ENCODE data around the gene MESP2. TPM values are rescaled to one million over a fixed set of nuclear protein-coding genes. Genes with fewer than 3 reads are reported as not detected.

MESP2 gene
- total and polyA plus RNA-seq, 2 experiments from 2014 or later, result not detected

- WGBS, 2 experiments (ENCODE audit: low coverage in 1 of 2, low lambda C conversion rate in 2 of 2, missing lambda C conversion rate in 2 of 2), result 78 to 86% methylated on average over 8 of the region's 8 CpGs
- H2AFZ ChIP-seq, result no peak overlapping the region
- H3K9me3 ChIP-seq (ENCODE audit: low read depth), result no peaks in the 10 kb centered on the region
- no peaks in the 10 kb centered on the region for H3K27me3 ChIP-seq (replicated peaks; ENCODE audit: insufficient read depth)
- in situ Hi-C loops (cut with MboI), result loop anchor here (25.0 kb wide), 1 partner anchor 295 kb away; no protein-coding TSS in a partner anchor
- H3K36me3 ChIP-seq (ENCODE audit: low read depth), result no peaks in the 10 kb centered on the region
- H3K9ac ChIP-seq, result no peak overlapping the region
- no peak for TF ChIP-seq EZH2 (IDR thresholded peaks at IDR 0.05; ENCODE audit: insufficient read depth, poor library complexity, severe bottlenecking)
- TF ChIP-seq EZH2phosphoT487 (IDR thresholded peaks at IDR 0.05; ENCODE audit: insufficient read depth, low read depth), result no peak
- H3K4me1 ChIP-seq (ENCODE audit: insufficient read depth), result peaks cover 14% of the 10 kb centered on the region
- no peaks in the 10 kb centered on the region for H3K9me2 ChIP-seq (ENCODE audit: insufficient read depth)
- DNase-seq, result no peak
- peaks cover 10% of the 10 kb centered on the region; the same call in 1 of the 2 replicates for H3F3A ChIP-seq (ENCODE audit: insufficient read depth)
- no peak overlapping the region for H3K4me2 ChIP-seq (ENCODE audit: unreplicated experiment)
- no peak overlapping the region for H3K27ac ChIP-seq
- no peaks in the 10 kb centered on the region for H3K79me2 ChIP-seq (ENCODE audit: insufficient read depth)
- H4K20me1 ChIP-seq (ENCODE audit: insufficient read depth), result no peaks in the 10 kb centered on the region
- H3K4me3 ChIP-seq, result no peak overlapping the region
Observed at GRCh38 chr15:89767411-89767915, 8.7 kb upstream of the MESP2 start.

- Histone ChIP-seq H2AFZ (no peak overlapping the region), H3K27ac (no peak overlapping the region), H3K4me1 (ENCODE audit: insufficient read depth) (peaks cover 19% of the 10 kb centered on the region), H3K36me3 (ENCODE audit: low read depth) (no peaks in the 10 kb centered on the region), H3K4me2 (ENCODE audit: unreplicated experiment) (no peak overlapping the region), H3K4me3 (no peak overlapping the region), H3K9ac (no peak overlapping the region), H3K27me3 (replicated peaks; ENCODE audit: insufficient read depth) (no peaks in the 10 kb centered on the region), H3K79me2 (ENCODE audit: insufficient read depth) (no peaks in the 10 kb centered on the region), H3K9me2 (ENCODE audit: insufficient read depth) (no peaks in the 10 kb centered on the region), H4K20me1 (ENCODE audit: insufficient read depth) (no peaks in the 10 kb centered on the region), H3K9me3 (ENCODE audit: low read depth) (no peaks in the 10 kb centered on the region), H3F3A (ENCODE audit: insufficient read depth) (peaks cover 10% of the 10 kb centered on the region; the same call in 1 of the 2 replicates)
- TF ChIP-seq EZH2 (IDR thresholded peaks at IDR 0.05; ENCODE audit: insufficient read depth, poor library complexity, severe bottlenecking), result no peak
- no peak for TF ChIP-seq EZH2phosphoT487 (IDR thresholded peaks at IDR 0.05; ENCODE audit: insufficient read depth, low read depth)
- DNase-seq, result peak; percentile 72
- in situ Hi-C loops (cut with MboI), result loop anchor here (25.0 kb wide), 1 partner anchor 294 kb away; no protein-coding TSS in a partner anchor
- 39 to 57% methylated on average over 7 of the region's 7 CpGs for WGBS, 2 experiments (ENCODE audit: low coverage in 1 of 2, low lambda C conversion rate in 2 of 2, missing lambda C conversion rate in 2 of 2)
Observed at GRCh38 chr15:89768071-89768500, 8.0 kb upstream of the MESP2 start.

GRCh38 chr15:89769366-89769765 lies 6.8 kb upstream of the MESP2 start:
- H3K79me2 ChIP-seq (ENCODE audit: insufficient read depth), result no peaks in the 10 kb centered on the region
- peaks cover 10% of the 10 kb centered on the region; the same call in 1 of the 2 replicates for H3F3A ChIP-seq (ENCODE audit: insufficient read depth)
- 93 to 98% methylated on average over 3 of the region's 3 CpGs for WGBS, 2 experiments (ENCODE audit: low coverage in 1 of 2, low lambda C conversion rate in 2 of 2, missing lambda C conversion rate in 2 of 2)
- H3K4me3 ChIP-seq, result no peak overlapping the region
- no peak overlapping the region for H3K4me2 ChIP-seq (ENCODE audit: unreplicated experiment)
- H3K9ac ChIP-seq, result no peak overlapping the region
- H3K27ac ChIP-seq, result no peak overlapping the region
- no peak for DNase-seq
- no peaks in the 10 kb centered on the region for H3K9me2 ChIP-seq (ENCODE audit: insufficient read depth)
- no peaks in the 10 kb centered on the region for H4K20me1 ChIP-seq (ENCODE audit: insufficient read depth)
- no peaks in the 10 kb centered on the region for H3K27me3 ChIP-seq (replicated peaks; ENCODE audit: insufficient read depth)
- H2AFZ ChIP-seq, result no peak overlapping the region
- H3K36me3 ChIP-seq (ENCODE audit: low read depth), result no peaks in the 10 kb centered on the region
- H3K9me3 ChIP-seq (ENCODE audit: low read depth), result no peaks in the 10 kb centered on the region
- TF ChIP-seq EZH2phosphoT487 (IDR thresholded peaks at IDR 0.05; ENCODE audit: insufficient read depth, low read depth) (no peak), EZH2 (IDR thresholded peaks at IDR 0.05; ENCODE audit: insufficient read depth, poor library complexity, severe bottlenecking) (no peak)
- peaks cover 22% of the 10 kb centered on the region for H3K4me1 ChIP-seq (ENCODE audit: insufficient read depth)
- in situ Hi-C loops (cut with MboI), result loop anchor here (25.0 kb wide), 1 partner anchor 293 kb away; no protein-coding TSS in a partner anchor

GRCh38 chr15:89770041-89770440 lies 6.1 kb upstream of the MESP2 start:
- H4K20me1 ChIP-seq (ENCODE audit: insufficient read depth), result no peaks in the 10 kb centered on the region
- H3K9me3 ChIP-seq (ENCODE audit: low read depth), result no peaks in the 10 kb centered on the region
- H3K9me2 ChIP-seq (ENCODE audit: insufficient read depth), result no peaks in the 10 kb centered on the region
- no peaks in the 10 kb centered on the region for H3K27me3 ChIP-seq (replicated peaks; ENCODE audit: insufficient read depth)
- H3K27ac ChIP-seq, result peak overlapping the region; percentile 32; the same call in 1 of the 2 replicates
- H2AFZ ChIP-seq, result 0 out of 2 replicates have a peak overlapping the region, but pooled peaks have one; percentile 1
- in situ Hi-C loops (cut with MboI), result loop anchor here (25.0 kb wide), 1 partner anchor 292 kb away; no protein-coding TSS in a partner anchor
- TF ChIP-seq EZH2phosphoT487 (IDR thresholded peaks at IDR 0.05; ENCODE audit: insufficient read depth, low read depth) (no peak), EZH2 (IDR thresholded peaks at IDR 0.05; ENCODE audit: insufficient read depth, poor library complexity, severe bottlenecking) (no peak)
- peaks cover 10% of the 10 kb centered on the region; the same call in 1 of the 2 replicates for H3F3A ChIP-seq (ENCODE audit: insufficient read depth)
- no peaks in the 10 kb centered on the region for H3K79me2 ChIP-seq (ENCODE audit: insufficient read depth)
- 61 to 67% methylated on average over 3 of the region's 3 CpGs for WGBS, 2 experiments (ENCODE audit: low coverage in 1 of 2, low lambda C conversion rate in 2 of 2, missing lambda C conversion rate in 2 of 2)
- peaks cover 22% of the 10 kb centered on the region for H3K4me1 ChIP-seq (ENCODE audit: insufficient read depth)
- no peaks in the 10 kb centered on the region for H3K36me3 ChIP-seq (ENCODE audit: low read depth)
- no peak overlapping the region for H3K4me3 ChIP-seq
- no peak overlapping the region for H3K9ac ChIP-seq
- DNase-seq, result peak; percentile 69
- no peak overlapping the region for H3K4me2 ChIP-seq (ENCODE audit: unreplicated experiment)

All from GM23248 (cell line).